WTC11 (cell line): ENCODE measurements around the gene UNC119. TPM values are rescaled to one million over a fixed set of nuclear protein-coding genes. Genes with fewer than 3 reads are reported as not detected.

Experiments used
- ATAC-seq: fragments of 200-7000 bp; cut with Tn5 transposase; 2 replicates; pipeline ENCODE4 v1.10.0; 2021; ENCODE audit warnings: mild to moderate bottlenecking, moderate library complexity
- CTCF ChIA-PET: fragments of 300-600 bp; sonication (Branson Sonifier 250); formaldehyde crosslinking; loops from one replicate; lab custom pipeline; 2021; ENCODE audit warnings: antibody characterized with exemption; lab: Charles Lee
- POLR2A ChIA-PET: fragments of 350-600 bp; sonication (Branson Sonifier 250); formaldehyde crosslinking; loops from one replicate; lab custom pipeline; 2021; ENCODE audit warnings: antibody characterized with exemption; lab: Charles Lee
- DNase-seq: peaks from one replicate; pipeline ENCODE4 v3.0.0; 2021; ENCODE audit warnings: low spot score
- H3K27ac Mint-ChIP-seq: 2 replicates; pipeline ENCODE4 v1.8.0; 2021; ENCODE audit warnings: mixed read lengths
- H3K27me3 Mint-ChIP-seq: 2 replicates; pipeline ENCODE4 v1.8.0; 2021; ENCODE audit warnings: low read depth, mild to moderate bottlenecking, moderate library complexity, mixed read lengths
- H3K36me3 Mint-ChIP-seq: 2 replicates; pipeline ENCODE4 v1.8.0; 2021; ENCODE audit warnings: mixed read lengths
- H3K4me1 Mint-ChIP-seq: 2 replicates; pipeline ENCODE4 v1.8.0; 2022; ENCODE audit warnings: mixed read lengths
- H3K4me3 Mint-ChIP-seq: 2 replicates; pipeline ENCODE4 v1.8.0; 2021; ENCODE audit warnings: mild to moderate bottlenecking, moderate library complexity, mixed read lengths
- H3K9me3 Mint-ChIP-seq: 2 replicates; pipeline ENCODE4 v1.8.0; 2021; ENCODE audit warnings: mixed read lengths
- CREM ChIP-seq: sonication (generic); formaldehyde crosslinking; IDR thresholded peaks from 2 replicates; pipeline ENCODE4 v1.8.1; 2022; ENCODE audit warnings: mild to moderate bottlenecking, missing genetic modification reagents, moderate library complexity
- CTCF ChIP-seq: fragments of 200-600 bp; IDR thresholded peaks from 2 replicates; pipeline ENCODE4 v1.8.0; 2022; ENCODE audit warnings: antibody characterized with exemption
- ETV6 ChIP-seq: sonication (generic); formaldehyde crosslinking; IDR thresholded peaks from 2 replicates; pipeline ENCODE4 v1.8.1; 2022; ENCODE audit warnings: mild to moderate bottlenecking, missing genetic modification reagents
- GTF2I ChIP-seq: fragments of 250-450 bp; sonication (Bioruptor Pico); conservative IDR thresholded peaks from 2 replicates; pipeline ENCODE4 v1.4.0; 2021; ENCODE audit warnings: mild to moderate bottlenecking
- JAZF1 ChIP-seq: fragments of 250-450 bp; sonication (Bioruptor Pico); IDR thresholded peaks from 2 replicates; pipeline ENCODE4 v1.9.0; 2021; ENCODE audit warnings: moderate library complexity, mild to moderate bottlenecking, inconsistent platforms
- MLX ChIP-seq: sonication (generic); formaldehyde crosslinking; IDR thresholded peaks from 2 replicates; pipeline ENCODE4 v1.8.1; 2023; ENCODE audit warnings: mild to moderate bottlenecking, missing genetic modification reagents, moderate library complexity
- MXD4 ChIP-seq: fragments of 250-450 bp; sonication (Bioruptor Pico); IDR thresholded peaks from 2 replicates; pipeline ENCODE4 v1.8.0; 2021; ENCODE audit warnings: mild to moderate bottlenecking, moderate library complexity, borderline replicate concordance
- NFE2L1 ChIP-seq: sonication (generic); formaldehyde crosslinking; IDR thresholded peaks from 2 replicates; pipeline ENCODE4 v1.8.1; 2023; ENCODE audit warnings: missing genetic modification reagents
- NR1H2 ChIP-seq: sonication (generic); formaldehyde crosslinking; IDR thresholded peaks from 2 replicates; pipeline ENCODE4 v1.9.0; 2021; ENCODE audit warnings: mild to moderate bottlenecking, moderate library complexity, missing genetic modification reagents
- RELA ChIP-seq: sonication (generic); formaldehyde crosslinking; IDR thresholded peaks from 2 replicates; pipeline ENCODE4 v1.8.1; 2022; ENCODE audit warnings: missing genetic modification reagents, mild to moderate bottlenecking, borderline replicate concordance
- SMAD3 ChIP-seq: sonication (generic); formaldehyde crosslinking; IDR thresholded peaks from 2 replicates; pipeline ENCODE4 v1.8.0; 2022; ENCODE audit warnings: missing genetic modification reagents, mild to moderate bottlenecking, borderline replicate concordance
- SMAD4 ChIP-seq: sonication (generic); formaldehyde crosslinking; IDR thresholded peaks from 2 replicates; pipeline ENCODE4 v1.8.0; 2022; ENCODE audit warnings: mild to moderate bottlenecking, missing genetic modification reagents
- TP53 ChIP-seq: sonication (generic); formaldehyde crosslinking; IDR thresholded peaks from 2 replicates; pipeline ENCODE4 v1.8.1; 2023; ENCODE audit warnings: mild to moderate bottlenecking, missing genetic modification reagents
- total RNA-seq: library from RNA; stranded (reverse); gene quantifications from 3 replicates; pipeline ENCODE4 v1.2.3, GENCODE V29; 2021
- TF ChIP-seq, protein P1 (sequence below): sonication (generic); formaldehyde crosslinking; IDR thresholded peaks from 2 replicates; pipeline ENCODE4 v1.8.1; 2022; ENCODE audit warnings: mild to moderate bottlenecking, moderate library complexity, missing genetic modification reagents
- TF ChIP-seq, protein P2 (sequence below): sonication (generic); formaldehyde crosslinking; IDR thresholded peaks from 2 replicates; pipeline ENCODE4 v1.8.1; 2023; ENCODE audit warnings: mild to moderate bottlenecking, missing genetic modification reagents, borderline replicate concordance
- TF ChIP-seq, protein P3 (sequence below): sonication (generic); formaldehyde crosslinking; IDR thresholded peaks from 2 replicates; pipeline ENCODE4 v1.8.0; 2022; ENCODE audit warnings: mild to moderate bottlenecking, missing genetic modification reagents
- TF ChIP-seq, protein P4 (sequence below): fragments of 250-450 bp; sonication (Bioruptor Pico); IDR thresholded peaks from 2 replicates; pipeline ENCODE4 v1.8.0; 2021; ENCODE audit warnings: mild to moderate bottlenecking

The UNC119 gene
- total RNA-seq, 1 experiment from 2014 or later, result 59.6 TPM

- TF ChIP-seq MXD4 (CRISPR knock-in tag), result no peak
- TF ChIP-seq NFE2L1 (CRISPR knock-in tag), result no peak
- TF ChIP-seq SMAD3 (CRISPR knock-in tag), result no peak
- TF ChIP-seq, protein P1, sequence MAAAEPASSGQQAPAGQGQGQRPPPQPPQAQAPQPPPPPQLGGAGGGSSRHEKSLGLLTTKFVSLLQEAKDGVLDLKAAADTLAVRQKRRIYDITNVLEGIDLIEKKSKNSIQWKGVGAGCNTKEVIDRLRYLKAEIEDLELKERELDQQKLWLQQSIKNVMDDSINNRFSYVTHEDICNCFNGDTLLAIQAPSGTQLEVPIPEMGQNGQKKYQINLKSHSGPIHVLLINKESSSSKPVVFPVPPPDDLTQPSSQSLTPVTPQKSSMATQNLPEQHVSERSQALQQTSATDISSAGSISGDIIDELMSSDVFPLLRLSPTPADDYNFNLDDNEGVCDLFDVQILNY (CRISPR knock-in tag), result no peak
- no peak for TF ChIP-seq MLX (CRISPR knock-in tag)
- TF ChIP-seq RELA (CRISPR knock-in tag), result no peak
Observed at GRCh38 chr17:28598389-28598788, 46.0 kb upstream of the UNC119 start (continued).

GRCh38 chr17:28597606-28598383 is 45.4 kb upstream of the UNC119 start:
- POLR2A ChIA-PET, result interaction anchor here (0.7 kb wide), 1 partner anchor 21 kb away, joined by 3 read pairs; the partner anchor contains the start of gene ALDOC

More at GRCh38 chr17:28597606-28598383, 45.4 kb upstream of the UNC119 start:
- Mint-ChIP-seq H3K27me3 (peaks cover 4% of the 10 kb centered on the region), H3K36me3 (peaks cover 25% of the 10 kb centered on the region), H3K27ac (peak overlapping the region; percentile 90), H3K9me3 (no peaks in the 10 kb centered on the region), H3K4me1 (peaks cover 16% of the 10 kb centered on the region), H3K4me3 (peak overlapping the region; percentile 94)
- CTCF ChIA-PET, result interaction anchor here (1.2 kb wide), 1 partner anchor 15 kb away, joined by 4 read pairs; no protein-coding TSS in a partner anchor
- no peak for DNase-seq
- TF ChIP-seq CREM, result no peak
- no peak for TF ChIP-seq ETV6 (CRISPR knock-in tag)
- TF ChIP-seq CTCF, result no peak
- TF ChIP-seq GTF2I (CRISPR knock-in tag), result no peak
- TF ChIP-seq TP53 (CRISPR knock-in tag), result no peak
- TF ChIP-seq, protein P2, sequence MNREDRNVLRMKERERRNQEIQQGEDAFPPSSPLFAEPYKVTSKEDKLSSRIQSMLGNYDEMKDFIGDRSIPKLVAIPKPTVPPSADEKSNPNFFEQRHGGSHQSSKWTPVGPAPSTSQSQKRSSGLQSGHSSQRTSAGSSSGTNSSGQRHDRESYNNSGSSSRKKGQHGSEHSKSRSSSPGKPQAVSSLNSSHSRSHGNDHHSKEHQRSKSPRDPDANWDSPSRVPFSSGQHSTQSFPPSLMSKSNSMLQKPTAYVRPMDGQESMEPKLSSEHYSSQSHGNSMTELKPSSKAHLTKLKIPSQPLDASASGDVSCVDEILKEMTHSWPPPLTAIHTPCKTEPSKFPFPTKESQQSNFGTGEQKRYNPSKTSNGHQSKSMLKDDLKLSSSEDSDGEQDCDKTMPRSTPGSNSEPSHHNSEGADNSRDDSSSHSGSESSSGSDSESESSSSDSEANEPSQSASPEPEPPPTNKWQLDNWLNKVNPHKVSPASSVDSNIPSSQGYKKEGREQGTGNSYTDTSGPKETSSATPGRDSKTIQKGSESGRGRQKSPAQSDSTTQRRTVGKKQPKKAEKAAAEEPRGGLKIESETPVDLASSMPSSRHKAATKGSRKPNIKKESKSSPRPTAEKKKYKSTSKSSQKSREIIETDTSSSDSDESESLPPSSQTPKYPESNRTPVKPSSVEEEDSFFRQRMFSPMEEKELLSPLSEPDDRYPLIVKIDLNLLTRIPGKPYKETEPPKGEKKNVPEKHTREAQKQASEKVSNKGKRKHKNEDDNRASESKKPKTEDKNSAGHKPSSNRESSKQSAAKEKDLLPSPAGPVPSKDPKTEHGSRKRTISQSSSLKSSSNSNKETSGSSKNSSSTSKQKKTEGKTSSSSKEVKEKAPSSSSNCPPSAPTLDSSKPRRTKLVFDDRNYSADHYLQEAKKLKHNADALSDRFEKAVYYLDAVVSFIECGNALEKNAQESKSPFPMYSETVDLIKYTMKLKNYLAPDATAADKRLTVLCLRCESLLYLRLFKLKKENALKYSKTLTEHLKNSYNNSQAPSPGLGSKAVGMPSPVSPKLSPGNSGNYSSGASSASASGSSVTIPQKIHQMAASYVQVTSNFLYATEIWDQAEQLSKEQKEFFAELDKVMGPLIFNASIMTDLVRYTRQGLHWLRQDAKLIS (CRISPR knock-in tag), result no peak
- TF ChIP-seq, protein P3, sequence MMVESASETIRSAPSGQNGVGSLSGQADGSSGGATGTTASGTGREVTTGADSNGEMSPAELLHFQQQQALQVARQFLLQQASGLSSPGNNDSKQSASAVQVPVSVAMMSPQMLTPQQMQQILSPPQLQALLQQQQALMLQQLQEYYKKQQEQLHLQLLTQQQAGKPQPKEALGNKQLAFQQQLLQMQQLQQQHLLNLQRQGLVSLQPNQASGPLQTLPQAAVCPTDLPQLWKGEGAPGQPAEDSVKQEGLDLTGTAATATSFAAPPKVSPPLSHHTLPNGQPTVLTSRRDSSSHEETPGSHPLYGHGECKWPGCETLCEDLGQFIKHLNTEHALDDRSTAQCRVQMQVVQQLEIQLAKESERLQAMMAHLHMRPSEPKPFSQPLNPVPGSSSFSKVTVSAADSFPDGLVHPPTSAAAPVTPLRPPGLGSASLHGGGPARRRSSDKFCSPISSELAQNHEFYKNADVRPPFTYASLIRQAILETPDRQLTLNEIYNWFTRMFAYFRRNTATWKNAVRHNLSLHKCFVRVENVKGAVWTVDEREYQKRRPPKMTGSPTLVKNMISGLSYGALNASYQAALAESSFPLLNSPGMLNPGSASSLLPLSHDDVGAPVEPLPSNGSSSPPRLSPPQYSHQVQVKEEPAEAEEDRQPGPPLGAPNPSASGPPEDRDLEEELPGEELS (CRISPR knock-in tag), result no peak
- TF ChIP-seq, protein P4, sequence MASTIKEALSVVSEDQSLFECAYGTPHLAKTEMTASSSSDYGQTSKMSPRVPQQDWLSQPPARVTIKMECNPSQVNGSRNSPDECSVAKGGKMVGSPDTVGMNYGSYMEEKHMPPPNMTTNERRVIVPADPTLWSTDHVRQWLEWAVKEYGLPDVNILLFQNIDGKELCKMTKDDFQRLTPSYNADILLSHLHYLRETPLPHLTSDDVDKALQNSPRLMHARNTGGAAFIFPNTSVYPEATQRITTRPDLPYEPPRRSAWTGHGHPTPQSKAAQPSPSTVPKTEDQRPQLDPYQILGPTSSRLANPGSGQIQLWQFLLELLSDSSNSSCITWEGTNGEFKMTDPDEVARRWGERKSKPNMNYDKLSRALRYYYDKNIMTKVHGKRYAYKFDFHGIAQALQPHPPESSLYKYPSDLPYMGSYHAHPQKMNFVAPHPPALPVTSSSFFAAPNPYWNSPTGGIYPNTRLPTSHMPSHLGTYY (CRISPR knock-in tag), result no peak
- TF ChIP-seq JAZF1, result no peak
- TF ChIP-seq SMAD4 (CRISPR knock-in tag), result no peak
- no peak for TF ChIP-seq NR1H2 (CRISPR knock-in tag)
- ATAC-seq, result no peak
